NCI-H1417 (cell line): Measurements from ENCODE around the gene PPP1R13B.
A peak's percentile ranks its signal among the peaks of the same experiment; 100 is the strongest.
"Not testable (repeated sequence)": the region's sequence is repeated elsewhere in the genome, so short reads cannot be mapped to it uniquely, and the experiment has no call there.

Experiments
- DNase-seq, 3 experiments: peaks; one replicate each; lab custom pipeline; 2025; lab: John Stamatoyannopoulos, UW

Gene PPP1R13B

GRCh38 chr14:103847451-103848174 lies at the start of gene PPP1R13B:
TSS of gene PPP1R13B (minus strand) at chr14:103847575. CDS start at chr14:103847307, 268 bp downstream.
- peak; percentile 95 to 96 (median 96) for DNase-seq

GRCh38 chr14:103896578-103896977 lies 49.2 kb upstream of the PPP1R13B start:
- no peak for DNase-seq

GRCh38 chr14:103894723-103895059 lies 47.3 kb upstream of the PPP1R13B start:
- DNase-seq: no peak

GRCh38 chr14:103894034-103894722 lies 46.8 kb upstream of the PPP1R13B start:
- no peak for DNase-seq

- no peak for DNase-seq
Measured at GRCh38 chr14:103892247-103892646, 44.9 kb upstream of the PPP1R13B start.

GRCh38 chr14:103891667-103892215 lies 44.4 kb upstream of the PPP1R13B start:
- DNase-seq: no peak

GRCh38 chr14:103890821-103891666 lies 43.7 kb upstream of the PPP1R13B start:
- no peak for DNase-seq

- DNase-seq: no peak
Measured at GRCh38 chr14:103890052-103890371, 42.6 kb upstream of the PPP1R13B start.

- no peak for DNase-seq
Measured at GRCh38 chr14:103889313-103890051, 42.1 kb upstream of the PPP1R13B start.

- DNase-seq: not testable (repeated sequence)
Measured at GRCh38 chr14:103889002-103889312, 41.6 kb upstream of the PPP1R13B start.

- no peak for DNase-seq
Measured at GRCh38 chr14:103887557-103888115, 40.3 kb upstream of the PPP1R13B start.

GRCh38 chr14:103887170-103887501 lies 39.8 kb upstream of the PPP1R13B start:
- DNase-seq: no peak

GRCh38 chr14:103886304-103887169 lies 39.2 kb upstream of the PPP1R13B start:
- DNase-seq: no peak

- DNase-seq: no peak
Measured at GRCh38 chr14:103885509-103885932, 38.1 kb upstream of the PPP1R13B start.

- no peak for DNase-seq
Measured at GRCh38 chr14:103884854-103885253, 37.5 kb upstream of the PPP1R13B start.

GRCh38 chr14:103883263-103883523 lies 35.8 kb upstream of the PPP1R13B start:
- DNase-seq: no peak

- DNase-seq: no peak
Measured at GRCh38 chr14:103882503-103883262, 35.3 kb upstream of the PPP1R13B start.

- no peak for DNase-seq
Measured at GRCh38 chr14:103881268-103882201, 34.2 kb upstream of the PPP1R13B start.
